Left lung (tissue), 10 donors: Measurements from ENCODE around the gene FOLR3. TPM values are rescaled to one million over a fixed set of nuclear protein-coding genes. Genes with fewer than 3 reads are reported as not detected.

Source experiments
- ATAC-seq: fragments of 200-7000 bp; cut with Tn5 transposase; one replicate; pipeline ENCODE4 v1.9.1; 2020; ENCODE audit warnings: moderate library complexity
- DNase-seq, 4 donors: peaks; one replicate each; pipeline ENCODE4 v3.0.0-alpha.2; 2013 to 2020
- H3K27ac ChIP-seq, 2 donors: fragments of 200-600 bp; sonication (generic) in 1 of 2; one replicate each; pipeline versions ENCODE4 v1.5.0 to v1.8.0; 2020 to 2021
- H3K27me3 ChIP-seq, 2 donors: fragments of 200-600 bp; sonication (generic) in 1 of 2; one replicate each; pipeline versions ENCODE4 v1.5.0 to v1.8.0; 2020 to 2021
- H3K36me3 ChIP-seq, 2 donors: fragments of 200-600 bp; sonication (generic) in 1 of 2; one replicate each; pipeline versions ENCODE4 v1.5.0 to v1.8.0; 2020 to 2021
- H3K4me1 ChIP-seq, 2 donors: fragments of 200-600 bp; one replicate each; pipeline ENCODE4 v1.8.0; 2021
- H3K4me3 ChIP-seq, 2 donors: fragments of 200-600 bp; sonication (generic) in 1 of 2; one replicate each; pipeline versions ENCODE4 v1.5.0 to v1.8.0; 2020 to 2021; ENCODE audit warnings: mild to moderate bottlenecking in 1 of 2
- H3K9me3 ChIP-seq, 2 donors: fragments of 200-600 bp; sonication (generic) in 1 of 2; one replicate each; pipeline versions ENCODE4 v1.5.0 to v1.8.0; 2020 to 2021
- intact Hi-C, 2 donors: fragments of 100-400 bp; cut with DNase I; formaldehyde crosslinking; loops; one replicate each; pipeline versions ENCODE4 v1.11.2 to v1.14.2; 2022
- polyA plus RNA-seq, 6 donors: library from polyadenylated mRNA; unstranded; fragments of 120-200 nt; gene quantifications; one replicate each; pipeline ENCODE4 v1.2.1, GENCODE V29; 2013; ENCODE audit not compliant: insufficient read length in 6 of 6
- total RNA-seq, 2 donors: library from RNA; stranded (reverse); fragmentation: NEBNext Ultra II Directional; extraction: Animal tissue kit (Norgen Biotek cat#: 25700); gene quantifications; one replicate each; pipeline ENCODE4 v1.2.1, GENCODE V29; 2021
- TF ChIP-seq, protein P1 (sequence below), 2 donors: fragments of 200-600 bp; sonication (generic) in 1 of 2; IDR thresholded peaks; one replicate each; pipeline versions ENCODE4 v1.5.0 to v1.8.0; 2021; ENCODE audit warnings: antibody characterized with exemption in 2 of 2
- donor health status: DM: no; HTN: yes; CAD: no.
- donor health status: DM: no; HTN: no; CAD: no.

Gene FOLR3
- total and polyA plus RNA-seq, 8 donors, result 0.32 to 15.6 (median 2.0) TPM

DNA sequence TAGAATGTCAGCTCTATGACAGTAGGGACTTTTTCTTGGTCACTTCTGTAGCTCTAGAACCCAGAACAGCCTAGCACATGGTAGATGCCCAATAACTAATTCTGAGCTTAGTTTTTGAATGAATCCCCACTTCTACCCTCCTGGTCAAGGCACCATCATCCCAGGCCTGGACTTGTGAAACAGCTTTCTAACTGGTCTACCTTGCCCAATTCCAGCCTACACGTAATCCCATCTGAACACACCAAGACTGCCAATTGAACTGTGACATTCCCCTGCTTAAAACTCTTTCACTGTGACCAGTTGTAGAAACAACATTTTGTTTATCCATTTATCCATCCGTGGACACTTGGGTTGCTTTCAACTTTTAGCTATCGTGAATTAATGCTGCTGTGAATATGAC lies 6.1 kb upstream of the FOLR3 start:
- intact Hi-C loops, result no loop called here
- peaks cover 0 to 6% of the 10 kb centered on the region in 2 donors for H3K9me3 ChIP-seq
- H3K27ac ChIP-seq, result no peak overlapping the region
- no peak for ATAC-seq
- H3K4me3 ChIP-seq, result no peak overlapping the region
- peaks cover 0 to 16% of the 10 kb centered on the region in 2 donors for H3K4me1 ChIP-seq
- no peaks in the 10 kb centered on the region for H3K27me3 ChIP-seq
- H3K36me3 ChIP-seq, result no peaks in the 10 kb centered on the region
- no peak for DNase-seq
- TF ChIP-seq, protein P1, sequence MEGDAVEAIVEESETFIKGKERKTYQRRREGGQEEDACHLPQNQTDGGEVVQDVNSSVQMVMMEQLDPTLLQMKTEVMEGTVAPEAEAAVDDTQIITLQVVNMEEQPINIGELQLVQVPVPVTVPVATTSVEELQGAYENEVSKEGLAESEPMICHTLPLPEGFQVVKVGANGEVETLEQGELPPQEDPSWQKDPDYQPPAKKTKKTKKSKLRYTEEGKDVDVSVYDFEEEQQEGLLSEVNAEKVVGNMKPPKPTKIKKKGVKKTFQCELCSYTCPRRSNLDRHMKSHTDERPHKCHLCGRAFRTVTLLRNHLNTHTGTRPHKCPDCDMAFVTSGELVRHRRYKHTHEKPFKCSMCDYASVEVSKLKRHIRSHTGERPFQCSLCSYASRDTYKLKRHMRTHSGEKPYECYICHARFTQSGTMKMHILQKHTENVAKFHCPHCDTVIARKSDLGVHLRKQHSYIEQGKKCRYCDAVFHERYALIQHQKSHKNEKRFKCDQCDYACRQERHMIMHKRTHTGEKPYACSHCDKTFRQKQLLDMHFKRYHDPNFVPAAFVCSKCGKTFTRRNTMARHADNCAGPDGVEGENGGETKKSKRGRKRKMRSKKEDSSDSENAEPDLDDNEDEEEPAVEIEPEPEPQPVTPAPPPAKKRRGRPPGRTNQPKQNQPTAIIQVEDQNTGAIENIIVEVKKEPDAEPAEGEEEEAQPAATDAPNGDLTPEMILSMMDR (IDR thresholded peaks at IDR 0.05), result no peak

GRCh38 chr11:72132646-72133045 lies 2.9 kb upstream of the FOLR3 start:
- intact Hi-C loops, result no loop called here
- ATAC-seq (no peak), DNase-seq (no peak)
- Histone ChIP-seq H3K9me3 (peaks cover 0 to 6% of the 10 kb centered on the region in 2 donors), H3K4me1 (peaks cover 0 to 31% of the 10 kb centered on the region in 2 donors), H3K27me3 (no peaks in the 10 kb centered on the region), H3K27ac (peak overlapping the region in 1 of 2 donors; percentile 89), H3K4me3 (no peak overlapping the region), H3K36me3 (no peaks in the 10 kb centered on the region)
- TF ChIP-seq, protein P1 (IDR thresholded peaks at IDR 0.05), result no peak

DNA sequence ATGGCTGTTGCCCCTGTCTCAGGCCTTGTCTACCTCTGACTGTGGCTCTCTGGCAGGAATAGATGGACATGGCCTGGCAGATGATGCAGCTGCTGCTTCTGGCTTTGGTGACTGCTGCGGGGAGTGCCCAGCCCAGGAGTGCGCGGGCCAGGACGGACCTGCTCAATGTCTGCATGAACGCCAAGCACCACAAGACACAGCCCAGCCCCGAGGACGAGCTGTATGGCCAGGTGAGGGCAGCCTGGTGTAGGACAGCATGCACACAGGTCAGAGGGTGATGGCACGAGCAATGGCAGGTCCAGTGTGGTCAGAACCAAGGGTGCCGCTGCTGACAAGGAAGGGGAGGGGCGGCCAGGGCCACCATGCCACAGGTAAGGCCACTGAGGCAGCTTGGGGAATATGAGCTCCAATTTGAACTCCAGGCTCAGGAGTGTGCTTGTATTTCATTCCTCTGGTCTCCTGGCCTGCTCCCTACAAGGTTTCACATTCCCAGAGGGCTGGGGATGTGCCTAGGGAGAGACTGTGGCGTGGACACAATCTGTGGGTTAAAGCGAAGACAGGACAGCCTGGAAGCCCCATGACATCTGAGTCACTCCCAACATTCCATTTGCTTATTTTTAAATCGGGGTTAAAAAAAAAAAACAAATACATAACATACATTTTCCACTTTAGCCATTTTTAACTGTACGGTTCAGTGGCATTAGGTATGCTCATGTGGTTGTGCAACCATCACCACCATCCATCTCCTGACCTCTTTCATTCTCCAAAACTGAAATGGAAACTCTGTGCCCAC lies 562 bp downstream of the FOLR3 start:
- ATAC-seq, result peak; percentile 10
- H3K9me3 ChIP-seq, result no peaks in the 10 kb centered on the region
- intact Hi-C loops, result no loop called here
- peak overlapping the region in 1 of 2 donors; percentile 89 for H3K27ac ChIP-seq
- no peaks in the 10 kb centered on the region for H3K27me3 ChIP-seq
- H3K4me1 ChIP-seq, result peaks cover 0 to 38% of the 10 kb centered on the region in 2 donors
- peak overlapping the region in 1 of 2 donors; percentile 31 for H3K4me3 ChIP-seq
- no peaks in the 10 kb centered on the region for H3K36me3 ChIP-seq
- TF ChIP-seq, protein P1 (IDR thresholded peaks at IDR 0.05), result no peak
- DNase-seq, result peak in 1 of 4 donors; percentile 58

- peaks cover 0 to 38% of the 10 kb centered on the region in 2 donors for H3K4me1 ChIP-seq
- intact Hi-C loops, result no loop called here
- no peak for ATAC-seq
- H3K4me3 ChIP-seq, result peak overlapping the region in 1 of 2 donors; percentile 31
- DNase-seq, result peak in 1 of 4 donors; percentile 80
- no peaks in the 10 kb centered on the region for H3K9me3 ChIP-seq
- no peaks in the 10 kb centered on the region for H3K36me3 ChIP-seq
- H3K27me3 ChIP-seq, result no peaks in the 10 kb centered on the region
- peak overlapping the region in 1 of 2 donors; percentile 89 for H3K27ac ChIP-seq
- TF ChIP-seq, protein P1 (IDR thresholded peaks at IDR 0.05), result no peak
Measured at GRCh38 chr11:72136684-72137262, 1.2 kb downstream of the FOLR3 start.

DNA sequence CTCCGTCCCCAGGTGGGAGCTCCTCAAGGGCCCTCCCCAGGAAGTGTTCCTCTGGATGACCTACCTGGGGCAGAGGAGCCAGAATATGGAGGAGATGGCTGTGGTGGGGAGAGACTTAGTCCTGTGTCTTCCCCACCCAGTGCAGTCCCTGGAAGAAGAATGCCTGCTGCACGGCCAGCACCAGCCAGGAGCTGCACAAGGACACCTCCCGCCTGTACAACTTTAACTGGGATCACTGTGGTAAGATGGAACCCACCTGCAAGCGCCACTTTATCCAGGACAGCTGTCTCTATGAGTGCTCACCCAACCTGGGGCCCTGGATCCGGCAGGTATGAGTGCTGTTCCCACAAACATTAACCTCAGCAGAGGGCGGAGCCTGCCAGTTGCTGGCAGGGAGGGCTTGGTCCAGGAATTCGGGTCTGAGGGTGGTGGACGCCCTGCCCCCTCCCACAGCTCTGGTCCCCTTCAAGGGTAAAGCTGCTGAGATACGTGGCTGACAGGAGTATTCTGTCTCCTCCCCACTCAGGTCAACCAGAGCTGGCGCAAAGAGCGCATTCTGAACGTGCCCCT lies 3.4 kb downstream of the FOLR3 start:
- H3K27ac ChIP-seq, result peak overlapping the region in 1 of 2 donors; percentile 28
- peaks cover 0 to 33% of the 10 kb centered on the region in 2 donors for H3K4me1 ChIP-seq
- no peaks in the 10 kb centered on the region for H3K27me3 ChIP-seq
- peak in 1 of 4 donors; percentile 16 for DNase-seq
- H3K4me3 ChIP-seq, result no peak overlapping the region
- H3K9me3 ChIP-seq, result no peaks in the 10 kb centered on the region
- intact Hi-C loops, result no loop called here
- no peaks in the 10 kb centered on the region for H3K36me3 ChIP-seq
- TF ChIP-seq, protein P1 (IDR thresholded peaks at IDR 0.05), result no peak
- peak; percentile 29 for ATAC-seq
